HG03175 (cell line): ENCODE data around the gene ZNF575.

Experiments
- ATAC-seq: cut with Tn5 transposase; IDR thresholded peaks from one replicate; pipeline ENCODE4 v1.9.1; 2021; ENCODE audit warnings: mild to moderate bottlenecking, moderate library complexity; ENCODE audit not compliant: unreplicated experiment

ZNF575 gene, protein sequence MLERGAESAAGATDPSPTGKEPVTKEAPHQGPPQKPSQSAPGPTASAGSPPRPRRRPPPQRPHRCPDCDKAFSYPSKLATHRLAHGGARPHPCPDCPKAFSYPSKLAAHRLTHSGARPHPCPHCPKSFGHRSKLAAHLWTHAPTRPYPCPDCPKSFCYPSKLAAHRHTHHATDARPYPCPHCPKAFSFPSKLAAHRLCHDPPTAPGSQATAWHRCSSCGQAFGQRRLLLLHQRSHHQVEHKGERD

DNA sequence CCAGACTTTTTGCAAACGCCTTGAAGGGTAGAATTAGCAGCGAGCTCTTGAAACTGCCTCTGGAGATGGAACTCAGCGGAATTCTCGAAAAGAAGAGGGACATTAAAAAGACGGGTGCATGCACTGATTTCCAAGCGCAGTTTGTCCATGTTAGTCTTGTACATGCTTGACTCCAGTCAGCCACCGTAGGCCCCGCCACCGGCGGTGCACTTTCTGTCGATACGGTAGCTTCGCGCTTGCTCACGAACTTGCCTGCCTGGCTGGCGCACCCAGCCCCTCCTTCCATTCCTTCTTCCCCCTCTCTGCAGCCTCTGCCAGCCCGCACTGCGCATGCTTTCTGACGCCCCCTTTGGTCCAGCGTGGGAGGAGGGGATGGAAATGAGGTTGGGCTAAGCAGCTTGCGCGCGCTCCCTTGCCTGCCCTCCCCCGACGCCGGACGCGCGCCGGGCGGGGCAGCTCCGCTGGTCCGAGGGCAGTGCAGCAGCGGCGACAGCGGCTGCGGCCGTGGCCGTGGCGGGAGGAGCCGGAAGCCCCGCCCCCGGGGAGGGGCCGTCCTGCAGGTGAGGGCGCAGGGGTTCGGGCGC is at the start of gene ZNF575:
Gene ZNF575, plus strand, starts transcription at position 227 of the 584 bp plus-strand sequence. CDS start 1,235 bp downstream, outside the sequence.
- ATAC-seq: peak; percentile 46

DNA sequence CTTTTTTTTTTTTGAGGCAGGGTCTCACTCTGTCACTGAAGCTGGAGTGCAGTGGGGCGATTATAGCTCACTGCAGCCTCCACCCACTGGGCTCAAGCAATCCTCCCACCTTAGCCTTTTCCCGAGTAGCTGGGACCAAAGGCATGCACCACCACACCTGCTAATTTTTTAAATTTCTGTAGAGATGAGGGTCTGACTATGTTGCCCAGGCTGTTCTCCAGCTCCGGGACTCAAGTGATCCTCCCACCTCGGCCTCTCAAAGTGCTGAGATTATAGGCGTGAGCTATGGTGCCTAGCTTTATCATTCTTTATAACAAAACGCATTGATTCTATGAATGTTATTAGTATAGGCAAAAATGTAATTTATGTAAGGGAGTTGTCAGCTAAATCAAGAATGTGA is 49.7 kb upstream of the ZNF575 start:
- no peak for ATAC-seq

DNA sequence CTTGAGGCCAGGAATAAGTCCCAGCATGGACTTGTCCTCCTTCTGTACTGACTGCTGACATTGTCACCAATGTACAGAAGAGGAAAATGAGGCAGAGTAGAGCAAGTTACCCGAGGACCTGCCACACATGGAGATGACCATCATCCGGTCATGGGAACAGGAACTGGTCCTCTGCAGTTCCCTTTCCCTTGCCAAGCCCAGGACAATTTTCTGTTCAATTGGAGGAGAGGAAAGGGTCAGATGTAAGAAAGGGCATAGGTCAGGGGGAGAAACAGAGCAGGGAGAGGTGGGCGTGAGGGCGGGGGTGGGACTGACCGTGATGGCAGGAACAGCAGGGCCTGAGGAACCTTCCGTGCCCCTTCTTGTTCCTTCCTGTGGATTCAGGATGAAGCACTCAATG is 47.0 kb upstream of the ZNF575 start:
- no peak for ATAC-seq

DNA sequence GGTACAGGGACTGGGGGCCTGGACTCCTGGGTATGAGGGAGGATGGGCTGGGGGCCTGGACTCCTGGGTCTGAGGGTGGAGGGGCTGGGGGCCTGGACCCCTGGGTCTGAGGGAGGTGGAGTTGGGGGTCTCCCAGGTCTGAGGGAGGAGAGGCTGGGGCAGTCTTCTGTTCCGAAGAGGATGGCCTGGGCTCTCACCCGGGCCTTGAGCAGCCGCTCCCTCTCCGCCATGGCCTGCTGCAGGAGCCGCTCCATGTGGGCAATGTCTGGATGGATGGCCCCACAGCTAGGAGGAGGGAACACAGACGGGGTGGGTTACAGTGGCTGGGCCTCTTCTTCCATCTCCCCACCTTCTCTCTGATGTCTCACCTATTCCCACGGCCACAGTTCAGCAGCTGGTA is 46.6 kb upstream of the ZNF575 start:
- ATAC-seq: no peak

DNA sequence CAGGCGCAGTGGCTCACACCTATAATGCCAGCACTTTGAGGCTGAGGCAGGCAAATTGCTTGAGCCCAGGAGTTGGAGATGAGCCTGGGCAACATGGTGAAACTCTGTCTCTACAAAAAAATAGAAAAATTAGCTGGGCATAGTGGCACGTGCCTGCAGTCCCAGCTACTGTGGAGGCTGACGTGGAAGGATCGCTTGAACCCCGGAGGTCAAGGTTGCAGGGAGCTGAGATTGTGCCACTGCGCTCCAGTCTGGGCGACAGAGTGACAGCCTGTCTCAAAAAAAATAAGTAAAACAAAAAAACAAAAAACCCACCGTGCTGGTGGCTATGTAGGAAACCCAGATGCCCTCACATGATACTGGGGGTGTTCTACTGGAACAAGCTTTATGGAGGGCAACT is 44.8 kb upstream of the ZNF575 start:
- ATAC-seq: no peak

DNA sequence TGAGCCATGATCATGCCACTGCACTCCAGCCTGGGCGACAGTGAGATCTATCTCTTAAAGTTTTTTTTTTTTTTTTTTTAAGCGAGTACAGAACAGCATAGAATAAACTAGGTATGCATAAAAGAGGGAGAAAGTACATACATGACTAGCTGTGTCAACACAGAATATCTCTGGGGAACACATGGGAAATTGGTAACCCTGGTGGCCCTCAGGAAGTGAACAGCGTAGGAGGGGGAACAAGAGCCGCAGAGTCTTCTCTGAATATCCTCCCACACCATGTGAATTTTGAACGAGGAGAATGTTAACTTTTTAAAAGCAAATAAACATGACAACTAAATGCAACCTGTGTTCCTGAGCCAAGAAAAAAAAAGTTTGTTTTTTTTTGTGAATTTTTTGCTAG is 43.7 kb upstream of the ZNF575 start:
- no peak for ATAC-seq

DNA sequence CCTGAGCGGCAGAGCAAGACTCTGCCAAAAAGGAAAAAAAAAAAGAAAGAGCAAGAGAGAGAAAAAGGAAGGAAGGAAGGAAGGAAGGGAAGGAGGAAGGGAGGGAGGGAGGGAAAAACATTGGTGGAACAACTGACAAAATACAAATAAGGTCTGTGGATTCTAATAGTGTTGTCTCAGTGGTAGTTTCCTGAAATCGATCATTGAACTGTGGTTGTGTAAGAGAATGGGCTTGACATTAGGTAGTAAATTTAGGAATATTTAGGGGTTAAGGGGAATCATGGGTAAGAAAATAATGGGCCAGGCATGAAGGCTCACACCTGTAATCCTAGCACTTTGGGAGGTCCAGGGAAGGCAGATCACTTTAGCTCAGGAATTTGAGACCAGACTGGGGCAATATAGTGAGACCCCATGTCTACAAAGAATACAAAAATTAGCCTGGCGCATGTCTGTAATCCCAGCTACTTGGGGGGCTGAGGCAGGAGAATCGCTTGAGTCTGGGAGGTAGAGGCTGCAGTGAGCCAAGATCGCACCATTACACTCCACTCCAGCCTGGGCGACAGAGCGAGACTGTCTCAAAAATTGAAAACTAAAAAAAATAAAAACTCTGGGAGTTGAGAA is 42.9 kb upstream of the ZNF575 start:
- ATAC-seq: no peak

DNA sequence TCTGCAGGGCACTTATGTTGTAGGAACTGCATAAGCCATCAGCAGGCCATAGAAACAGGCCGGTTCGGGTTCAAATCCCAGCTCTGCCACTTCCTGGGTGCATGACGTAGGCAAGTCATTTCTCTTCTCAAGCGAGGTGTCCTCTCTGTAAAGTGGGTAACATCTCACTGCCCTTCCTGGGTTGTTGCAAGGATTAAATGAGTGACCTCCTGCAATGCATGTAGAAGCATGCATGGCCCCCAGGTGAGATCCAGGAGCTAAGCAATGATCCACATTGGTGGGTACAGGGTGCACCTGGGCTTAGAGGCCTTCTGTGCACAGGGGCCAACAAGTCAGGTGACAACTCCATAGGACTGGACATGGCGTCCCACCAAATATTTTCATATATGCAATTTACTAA is 42.2 kb upstream of the ZNF575 start:
- ATAC-seq: no peak

DNA sequence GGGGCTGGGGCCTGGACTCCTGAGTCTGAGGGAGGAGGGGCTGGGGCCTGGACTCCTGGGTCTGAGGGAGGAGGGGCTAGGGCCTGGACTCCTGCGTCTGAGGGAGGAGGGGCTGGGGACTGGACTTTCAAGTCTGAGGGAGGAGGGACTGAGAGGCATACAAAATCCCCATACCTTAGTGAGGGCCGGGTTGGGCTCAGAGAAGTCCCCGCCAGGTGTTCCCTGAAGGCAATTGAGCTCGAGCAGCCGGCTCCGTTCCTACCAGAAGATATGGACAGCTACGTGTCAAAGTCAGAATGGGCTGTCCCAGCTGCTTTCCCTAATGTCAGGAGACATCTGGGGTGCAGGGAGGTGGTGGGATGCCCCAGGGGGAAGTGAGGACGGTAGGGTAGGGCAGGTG is 37.9 kb upstream of the ZNF575 start:
- no peak for ATAC-seq

DNA sequence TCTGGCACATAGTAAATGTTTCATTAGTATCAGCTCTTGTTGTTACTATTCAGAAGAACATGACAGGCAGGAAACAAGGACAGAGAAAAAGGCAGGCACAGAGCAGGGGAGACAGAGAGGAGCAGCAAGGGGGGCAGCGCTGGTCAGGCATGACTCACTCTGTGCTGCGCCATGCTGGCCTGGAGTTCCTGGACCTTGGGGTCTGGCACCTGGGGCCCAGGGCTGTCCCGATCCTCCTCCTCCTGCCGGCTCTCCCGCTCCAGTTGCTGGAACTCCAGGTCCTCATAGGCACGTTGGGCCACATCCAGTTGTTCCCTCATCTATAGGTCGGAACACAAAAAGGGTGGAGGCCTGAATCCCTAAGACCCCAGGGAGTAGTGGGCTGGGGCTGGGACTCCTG is 36.0 kb upstream of the ZNF575 start:
- no peak for ATAC-seq

DNA sequence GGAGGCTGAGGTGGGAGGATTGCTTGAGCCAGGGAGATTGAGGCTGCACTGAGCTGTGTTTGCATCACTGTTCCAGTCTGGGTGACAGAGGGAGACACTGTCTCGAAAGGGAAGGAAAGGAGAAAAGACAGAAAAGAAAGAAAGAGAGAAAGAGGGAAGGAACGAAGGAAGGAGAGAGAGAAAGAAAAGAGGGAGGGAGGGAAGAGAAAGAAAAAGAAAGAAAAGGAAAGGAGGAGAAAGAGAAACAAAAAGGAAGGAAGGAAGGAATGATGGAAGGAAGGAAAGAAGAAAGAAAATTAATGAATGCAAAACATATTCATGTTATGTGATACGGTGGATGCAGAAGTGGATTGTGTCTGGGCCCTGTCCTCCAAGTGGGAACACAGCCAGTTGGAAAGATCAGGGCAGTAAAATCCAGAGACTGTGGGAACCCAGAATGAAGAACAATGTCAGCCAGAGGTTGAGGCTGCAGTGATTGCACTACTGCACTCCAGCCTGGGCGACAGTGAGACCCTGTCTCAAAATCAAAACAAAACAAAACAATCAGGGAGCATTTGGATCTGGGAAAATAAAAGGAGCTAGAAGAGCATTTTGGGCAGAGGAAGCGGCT is 34.6 kb upstream of the ZNF575 start:
- no peak for ATAC-seq

DNA sequence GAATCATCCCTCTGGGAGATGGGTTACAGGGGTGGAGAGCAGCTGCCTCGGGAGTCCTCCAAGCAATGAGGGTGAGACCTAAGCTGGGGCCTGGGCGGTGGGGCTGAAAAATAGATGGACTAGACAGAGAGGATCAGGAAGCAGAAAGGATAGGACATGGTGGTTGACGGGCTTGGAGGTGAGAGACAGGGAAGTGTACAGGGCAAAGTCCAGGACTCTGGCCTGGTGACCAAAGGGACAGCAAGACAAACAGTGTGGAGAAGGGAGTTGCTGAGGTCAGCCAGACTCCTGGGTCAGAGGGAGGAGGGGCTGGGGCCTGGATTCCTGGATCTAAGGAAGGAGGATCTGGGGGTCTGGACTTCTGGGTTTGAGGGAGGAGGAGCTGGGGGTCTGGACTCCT is 33.9 kb upstream of the ZNF575 start:
- ATAC-seq: no peak

DNA sequence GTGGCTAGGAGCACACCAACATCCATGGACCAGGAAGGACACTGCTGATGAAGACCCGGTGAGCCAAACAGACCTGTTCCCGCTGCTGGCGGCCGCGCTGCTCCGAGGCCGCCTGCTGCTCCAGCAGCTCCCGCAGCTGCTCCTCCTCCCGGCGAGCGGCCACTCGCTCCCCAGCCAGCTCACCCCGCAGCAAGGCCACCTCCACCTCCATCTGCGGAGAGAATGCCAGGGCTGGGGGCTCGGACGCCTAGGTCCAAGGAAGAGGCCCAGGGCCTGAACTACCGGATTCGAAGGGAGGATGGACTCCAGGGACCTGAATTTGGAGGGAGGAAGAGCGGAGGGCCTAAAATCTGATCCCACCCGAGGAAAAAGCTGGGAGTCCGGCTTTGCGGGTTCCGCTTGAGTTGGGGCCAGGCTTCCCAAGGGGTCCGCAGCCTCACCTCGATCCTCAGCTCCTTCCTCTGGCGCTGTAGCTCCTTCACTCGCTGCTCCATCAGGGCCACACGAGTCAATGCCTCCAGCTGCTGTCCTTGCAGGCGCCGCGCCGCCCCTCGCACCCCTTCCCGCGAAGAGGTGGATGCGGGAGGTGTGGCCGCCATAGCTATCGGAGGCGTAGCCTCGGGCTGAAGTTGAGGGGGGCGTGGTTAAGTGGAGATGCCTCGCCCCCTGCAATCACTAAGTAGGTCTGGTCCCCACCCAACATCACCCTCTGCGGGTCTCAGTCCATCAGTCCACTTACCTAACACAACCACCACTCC is 31.1 kb upstream of the ZNF575 start:
- no peak for ATAC-seq

DNA sequence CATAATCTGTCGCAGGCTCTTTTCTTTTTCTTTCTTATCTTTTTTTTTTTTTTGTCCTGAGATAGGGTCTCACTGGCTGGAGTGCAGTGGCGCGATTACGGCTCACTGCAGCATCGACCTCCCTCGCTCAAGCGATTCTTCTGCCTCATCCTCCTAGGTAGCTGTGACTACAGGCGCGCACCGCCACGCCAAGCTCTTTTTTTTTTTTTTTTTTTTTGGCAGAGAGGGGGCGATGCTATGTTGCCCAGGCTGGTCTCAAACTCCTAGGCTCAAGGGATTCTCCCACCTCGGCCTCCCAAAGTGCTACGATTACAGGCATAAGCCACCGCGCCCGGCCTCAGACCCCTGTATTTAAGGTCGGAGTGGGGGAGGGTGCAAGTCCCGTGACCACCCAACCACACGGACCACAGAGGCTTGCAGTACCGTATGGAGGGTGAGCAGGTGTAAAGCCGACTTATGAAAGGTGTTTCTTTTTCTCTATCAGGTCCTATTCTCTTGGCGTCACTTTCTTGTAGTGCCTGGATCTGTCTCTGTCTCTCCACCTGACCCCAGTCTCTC is 30.5 kb upstream of the ZNF575 start:
- ATAC-seq: no peak

DNA sequence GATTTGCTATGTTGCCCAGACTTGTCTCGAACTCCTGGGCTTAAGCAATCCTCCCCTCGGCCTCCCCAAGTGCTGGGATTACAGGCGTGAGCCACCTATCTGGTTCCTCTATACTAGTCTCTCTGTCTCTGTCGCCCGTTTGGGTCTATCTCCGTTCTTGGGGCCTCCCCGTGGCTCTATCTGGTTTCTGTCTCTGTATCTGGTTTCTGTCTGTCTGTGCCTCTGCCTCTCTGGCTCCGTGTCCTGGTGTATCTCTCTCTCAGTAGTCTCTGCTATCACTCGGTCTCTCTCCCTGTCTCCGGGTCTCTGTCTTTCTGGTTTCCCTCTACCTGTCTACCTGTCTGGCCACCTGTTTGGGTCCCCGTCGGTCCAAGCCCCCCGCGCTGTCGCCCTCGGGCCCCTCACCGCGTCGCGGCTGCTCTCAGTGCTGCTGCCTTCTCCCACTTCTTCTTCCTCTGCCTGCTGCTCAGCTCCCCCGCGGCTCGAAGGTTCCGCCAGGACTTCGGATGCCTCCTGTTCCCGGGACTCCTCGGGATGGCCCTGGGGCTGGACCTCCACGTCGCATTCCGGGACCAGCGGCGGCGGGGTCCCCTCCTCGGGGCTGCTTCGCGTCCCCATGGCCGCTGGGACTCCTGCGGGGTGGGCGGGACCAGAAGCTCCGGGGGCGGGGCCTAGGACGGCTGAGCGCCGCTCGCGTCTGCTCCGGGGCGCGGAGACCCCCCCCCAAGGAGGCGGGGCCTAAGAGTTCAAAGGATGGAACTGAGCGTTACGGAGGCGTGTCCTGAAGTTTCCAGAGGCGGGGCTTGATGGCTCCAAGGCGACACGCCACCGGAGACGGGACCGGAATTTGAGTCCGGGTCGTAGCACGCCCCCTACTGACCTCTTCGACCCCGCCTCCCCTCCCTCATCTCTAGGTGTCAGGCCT is 29.2 kb upstream of the ZNF575 start:
- peak; percentile 90 for ATAC-seq

DNA sequence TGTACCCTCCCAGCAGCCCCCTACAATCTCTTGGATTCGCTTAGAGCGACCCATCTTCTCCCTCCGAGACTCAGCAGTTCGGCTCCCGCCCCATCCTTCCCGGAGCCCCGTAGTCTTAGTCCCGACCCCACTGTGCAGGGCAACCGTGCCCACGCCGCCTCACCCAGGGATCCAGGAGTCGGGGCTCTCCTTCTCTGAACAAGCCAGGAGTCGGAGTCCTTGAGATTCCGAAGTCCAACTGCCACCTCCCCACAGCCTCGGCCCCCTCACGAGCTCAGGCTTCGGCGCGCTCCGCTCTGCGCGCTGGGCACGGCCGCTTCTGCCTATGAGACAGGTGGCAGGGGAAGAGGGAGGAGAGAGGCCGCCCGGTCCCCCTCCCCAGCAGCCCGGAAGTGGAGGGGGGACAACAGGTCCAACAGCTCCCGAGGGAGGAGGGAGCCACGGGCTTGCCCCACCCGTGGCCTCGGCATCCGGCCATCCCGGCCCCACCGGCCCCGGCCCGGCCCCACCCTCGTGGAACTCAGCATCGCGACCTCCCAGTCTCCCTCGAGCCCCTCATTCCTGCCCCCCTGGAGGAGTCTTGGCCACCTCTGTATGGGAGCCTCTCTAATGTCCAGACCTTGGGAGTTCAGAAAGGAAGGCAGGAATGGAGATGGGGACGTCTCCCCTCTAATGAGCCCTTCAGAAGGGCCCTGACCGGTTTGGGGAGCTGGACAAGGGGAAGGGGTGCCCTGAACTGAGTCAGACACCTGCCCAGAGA is 28.4 kb upstream of the ZNF575 start, which contains the start of gene PHLDB3:
Gene PHLDB3, minus strand, starts transcription at position 321 of the 760 bp plus-strand sequence. CDS start 628 bp downstream, outside the sequence.
- ATAC-seq: peak; percentile 15

DNA sequence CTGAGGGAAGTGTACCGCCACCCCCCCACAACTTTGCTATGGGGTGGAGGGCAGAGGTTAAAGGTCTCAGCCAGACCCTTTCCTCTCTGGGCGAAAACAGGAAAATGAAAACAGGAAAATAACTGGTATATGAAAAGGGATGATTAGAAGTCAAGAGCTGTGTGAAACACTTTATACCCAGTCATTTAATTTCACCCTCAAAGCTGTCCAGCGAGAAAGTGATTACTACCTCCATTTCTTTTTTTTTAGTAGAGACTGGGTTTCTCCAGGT is 27.9 kb upstream of the ZNF575 start:
- ATAC-seq: no peak

DNA sequence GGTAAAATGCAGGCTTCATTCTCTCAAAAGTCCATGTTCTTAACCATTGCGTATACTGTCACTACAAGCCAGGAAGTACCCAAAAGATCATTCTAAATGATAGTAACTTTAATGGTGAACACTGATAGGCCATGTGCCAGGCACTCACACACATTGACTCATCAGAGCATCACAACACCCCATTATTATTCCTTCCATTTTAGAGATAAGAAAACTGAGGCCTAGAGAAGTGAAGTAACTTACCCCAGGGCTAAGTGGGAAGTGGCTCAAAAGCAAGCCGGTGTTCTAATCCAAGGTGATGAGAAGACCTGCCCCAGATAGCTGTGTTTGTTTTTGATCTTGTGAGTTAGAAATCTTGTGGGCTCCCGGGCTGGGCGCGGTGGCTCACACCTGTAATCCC is 27.0 kb upstream of the ZNF575 start:
- no peak for ATAC-seq

DNA sequence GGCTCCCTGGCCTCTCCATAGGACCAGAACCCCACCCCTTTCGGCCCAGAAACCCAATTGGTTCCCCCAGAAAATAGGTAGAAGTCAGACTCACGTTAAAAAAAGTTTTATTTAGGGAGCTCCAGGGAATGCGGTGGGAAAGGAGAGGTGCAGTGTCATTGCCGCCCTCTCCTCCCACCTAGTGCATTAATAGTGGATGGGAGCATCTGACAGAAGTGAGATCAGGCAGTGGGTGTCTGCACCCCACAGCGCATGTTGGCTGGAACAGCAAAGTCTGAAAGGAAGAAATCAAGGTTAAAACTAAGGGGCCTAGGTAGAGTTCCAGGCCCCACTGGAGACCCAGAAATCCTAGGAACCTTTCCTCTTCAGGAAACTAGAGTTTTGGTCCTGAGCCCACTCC is 26.4 kb upstream of the ZNF575 start:
- no peak for ATAC-seq
